CD14-positive monocyte (primary cell): ENCODE results near the gene TTYH3. TPM values are rescaled to one million over a fixed set of nuclear protein-coding genes. Genes with fewer than 3 reads are reported as not detected.

Experiments
- DNase-seq, 3 donors: peaks; one replicate each; pipeline ENCODE4 v3.0.0-alpha.2; 2011 to 2022
- H2AFZ ChIP-seq: 2 replicates; pipeline ENCODE4 v1.6.0; 2012; ENCODE audit warnings: mild to moderate bottlenecking, low read depth, low read length, inconsistent platforms; ENCODE audit not compliant: insufficient read depth, poor library complexity, severe bottlenecking
- H3K27ac ChIP-seq, 2 donors: 1 replicate in 1 of 2; 2 replicates in 1 of 2; pipeline ENCODE4 v1.5.1; 2012 to 2013; ENCODE audit warnings: low read length in 2 of 2, control low read depth in 1 of 2, inconsistent platforms in 1 of 2, low read depth in 1 of 2, mild to moderate bottlenecking in 1 of 2
- H3K27me3 ChIP-seq, 2 donors: one replicate each; pipeline versions ENCODE4 v1.6.0 to v1.6.1; 2011 to 2013; ENCODE audit warnings: low read length in 2 of 2; ENCODE audit not compliant: control insufficient read depth in 2 of 2, insufficient read depth in 2 of 2
- H3K36me3 ChIP-seq, 2 donors: replicated peaks in 1 of 2; 1 replicate in 1 of 2; 2 replicates in 1 of 2; pipeline versions ENCODE4 v1.5.1 to v1.6.1; 2012 to 2013; ENCODE audit warnings: low read length in 2 of 2, control low read depth in 1 of 2, inconsistent platforms in 1 of 2, mild to moderate bottlenecking in 1 of 2; ENCODE audit not compliant: insufficient read depth in 2 of 2, control insufficient read depth in 1 of 2
- H3K4me1 ChIP-seq, 2 donors: 1 replicate in 1 of 2; 2 replicates in 1 of 2; pipeline versions ENCODE4 v1.5.1 to v1.6.1; 2012 to 2013; ENCODE audit warnings: low read length in 2 of 2, control low read depth in 1 of 2, inconsistent platforms in 1 of 2, mild to moderate bottlenecking in 1 of 2, moderate library complexity in 1 of 2; ENCODE audit not compliant: insufficient read depth in 2 of 2, control insufficient read depth in 1 of 2
- H3K4me2 ChIP-seq: replicated peaks from 2 replicates; pipeline ENCODE3; 2012; ENCODE audit warnings: low read length, moderate library complexity, mild to moderate bottlenecking; ENCODE audit not compliant: poor library complexity, severe bottlenecking; ENCODE audit errors: extremely low read depth
- H3K4me3 ChIP-seq, 3 experiments: fragments of 200-600 bp in 1 of 3; sonication (generic) in 1 of 3; replicated peaks in 1 of 3; 1 replicate in 2 of 3; 2 replicates in 1 of 3; pipeline ENCODE4 v1.5.1; 2011 to 2013; ENCODE audit warnings: low read length in 3 of 3, mild to moderate bottlenecking in 3 of 3, control low read depth in 2 of 3, low read depth in 2 of 3, inconsistent platforms in 1 of 3, moderate library complexity in 1 of 3
- H3K79me2 ChIP-seq: 2 replicates; pipeline ENCODE4 v1.6.0; 2012; ENCODE audit warnings: mild to moderate bottlenecking, control low read depth, inconsistent platforms, low read length, moderate library complexity; ENCODE audit not compliant: insufficient read depth
- H3K9ac ChIP-seq: 2 replicates; pipeline ENCODE4 v1.6.0; 2017; ENCODE audit warnings: low read length, mild to moderate bottlenecking; ENCODE audit not compliant: insufficient read depth, poor library complexity, severe bottlenecking
- H3K9me3 ChIP-seq, 2 donors: replicated peaks in 1 of 2; 1 replicate in 1 of 2; 2 replicates in 1 of 2; pipeline versions ENCODE4 v1.5.1 to v1.6.1; 2012 to 2013; ENCODE audit warnings: low read length in 2 of 2, control low read depth in 1 of 2; ENCODE audit not compliant: control insufficient read depth in 1 of 2, insufficient read depth in 1 of 2
- H4K20me1 ChIP-seq: 2 replicates; pipeline ENCODE4 v1.6.0; 2012; ENCODE audit warnings: mild to moderate bottlenecking, low read length, control low read depth, moderate library complexity; ENCODE audit not compliant: insufficient read depth
- H3K27ac Mint-ChIP-seq, 7 donors: one replicate each; pipeline ENCODE4 v1.8.0; 2020; ENCODE audit warnings: mild to moderate bottlenecking in 7 of 7, mixed read lengths in 7 of 7, moderate library complexity in 6 of 7, inconsistent platforms in 2 of 7
- H3K27me3 Mint-ChIP-seq, 3 donors: one replicate each; pipeline ENCODE4 v1.8.0; 2021 to 2022; ENCODE audit warnings: low read depth in 3 of 3, mild to moderate bottlenecking in 3 of 3, mixed read lengths in 3 of 3, moderate library complexity in 3 of 3, inconsistent platforms in 1 of 3
- H3K36me3 Mint-ChIP-seq, 2 donors: one replicate each; pipeline ENCODE4 v1.8.0; 2020; ENCODE audit warnings: mixed read lengths in 2 of 2, inconsistent platforms in 1 of 2, mild to moderate bottlenecking in 1 of 2
- H3K4me1 Mint-ChIP-seq: one replicate; pipeline ENCODE4 v1.8.0; 2020; ENCODE audit warnings: mild to moderate bottlenecking, mixed read lengths
- H3K4me3 Mint-ChIP-seq, 2 donors: one replicate each; pipeline ENCODE4 v1.8.0; 2020; ENCODE audit warnings: mild to moderate bottlenecking in 2 of 2, mixed read lengths in 2 of 2, moderate library complexity in 1 of 2
- H3K9me3 Mint-ChIP-seq, 7 donors: one replicate each; pipeline ENCODE4 v1.8.0; 2020 to 2022; ENCODE audit warnings: mixed read lengths in 7 of 7, mild to moderate bottlenecking in 6 of 7, moderate library complexity in 6 of 7, inconsistent platforms in 2 of 7
- WGBS: methylation state at CpG from one replicate; pipeline ENCODE4 v1.1.5; 2013; ENCODE audit warnings: missing lambda C conversion rate; ENCODE audit not compliant: insufficient coverage; 5-methylcytosine and 5-hydroxymethylcytosine counted together
- intact Hi-C, 2 donors: fragments of 100-400 bp; cut with micrococcal nuclease; formaldehyde crosslinking; loops; one replicate each; pipeline versions ENCODE4 v1.15.0 to v1.15.1; 2023
- polyA plus RNA-seq, 3 donors: library from polyadenylated mRNA; depleted of rRNA in 1 of 3; unstranded in 2 of 3; stranded (reverse) in 1 of 3; fragments of 300-500 nt in 2 of 3; fragments of >200 nt in 1 of 3; fragmentation: Illumina TruSeq in 2 of 3; gene quantifications; 1 replicate in 2 of 3; 2 replicates in 1 of 3; pipeline ENCODE4 v1.2.3, GENCODE V29; 2012 to 2021
- TF ChIP-seq, protein P1 (sequence below): fragments of 200-600 bp; IDR thresholded peaks from one replicate; pipeline ENCODE4 v1.8.0; 2022; ENCODE audit warnings: antibody characterized with exemption, mild to moderate bottlenecking

The TTYH3 gene
- polyA plus RNA-seq, 3 donors = 13.4 to 73.5 (median 17.4) TPM

DNA sequence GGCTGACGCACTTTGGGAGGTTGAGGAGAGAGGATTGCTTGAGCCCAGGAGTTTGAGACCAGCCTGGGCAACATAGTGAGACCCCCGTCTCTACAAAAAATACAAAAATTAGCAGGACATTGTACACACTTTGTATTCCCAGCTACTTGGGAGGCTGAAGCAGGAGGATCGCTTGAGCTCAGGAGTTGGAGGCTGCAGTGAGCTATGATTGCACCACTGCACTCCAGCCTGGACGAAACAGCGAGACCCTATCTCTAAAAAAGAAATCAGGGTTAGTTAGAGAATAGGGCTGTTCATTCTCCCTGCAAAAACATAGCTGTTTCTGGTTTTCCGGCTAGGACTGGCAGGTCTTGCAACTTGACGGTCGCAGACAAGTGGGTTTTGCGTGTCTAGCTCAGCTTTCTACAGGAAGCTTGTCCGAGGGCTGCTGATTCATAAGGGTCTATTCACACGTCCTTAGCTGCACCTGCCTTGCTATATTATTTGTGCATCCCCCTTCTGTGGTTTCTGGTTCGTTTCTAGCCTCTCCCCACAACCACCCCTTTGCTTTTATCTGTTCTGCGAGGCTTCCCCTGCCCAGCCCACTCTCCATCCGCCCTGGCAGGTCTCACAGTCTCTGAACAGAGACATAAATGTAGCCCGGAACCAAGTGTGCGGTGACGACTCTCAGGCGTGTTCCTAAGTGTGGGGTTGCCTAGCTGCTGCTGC lies 66.9 kb downstream of the TTYH3 start:
- peak overlapping the region in 1 of 2 donors; percentile 69 for H3K4me3 Mint-ChIP-seq
- Histone ChIP-seq H3K27ac (no peak overlapping the region), H3K27me3 (peaks cover 0 to 15% of the 10 kb centered on the region in 2 donors), H2AFZ (peak overlapping the region; percentile 30), H4K20me1 (no peaks in the 10 kb centered on the region), H3K4me2 (peak overlapping the region; percentile 5), H3K4me1 (peaks cover 46 to 47% of the 10 kb centered on the region in 2 donors), H3K9me3 (no peaks in the 10 kb centered on the region), H3K79me2 (no peaks in the 10 kb centered on the region), H3K9ac (peak overlapping the region; percentile 32), H3K4me3 (no peak overlapping the region), H3K36me3 (no peaks in the 10 kb centered on the region)
- 8% methylated on average over 12 of the region's 18 CpGs for WGBS
- TF ChIP-seq, protein P1, sequence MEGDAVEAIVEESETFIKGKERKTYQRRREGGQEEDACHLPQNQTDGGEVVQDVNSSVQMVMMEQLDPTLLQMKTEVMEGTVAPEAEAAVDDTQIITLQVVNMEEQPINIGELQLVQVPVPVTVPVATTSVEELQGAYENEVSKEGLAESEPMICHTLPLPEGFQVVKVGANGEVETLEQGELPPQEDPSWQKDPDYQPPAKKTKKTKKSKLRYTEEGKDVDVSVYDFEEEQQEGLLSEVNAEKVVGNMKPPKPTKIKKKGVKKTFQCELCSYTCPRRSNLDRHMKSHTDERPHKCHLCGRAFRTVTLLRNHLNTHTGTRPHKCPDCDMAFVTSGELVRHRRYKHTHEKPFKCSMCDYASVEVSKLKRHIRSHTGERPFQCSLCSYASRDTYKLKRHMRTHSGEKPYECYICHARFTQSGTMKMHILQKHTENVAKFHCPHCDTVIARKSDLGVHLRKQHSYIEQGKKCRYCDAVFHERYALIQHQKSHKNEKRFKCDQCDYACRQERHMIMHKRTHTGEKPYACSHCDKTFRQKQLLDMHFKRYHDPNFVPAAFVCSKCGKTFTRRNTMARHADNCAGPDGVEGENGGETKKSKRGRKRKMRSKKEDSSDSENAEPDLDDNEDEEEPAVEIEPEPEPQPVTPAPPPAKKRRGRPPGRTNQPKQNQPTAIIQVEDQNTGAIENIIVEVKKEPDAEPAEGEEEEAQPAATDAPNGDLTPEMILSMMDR = no peak
- peaks cover 22% of the 10 kb centered on the region for H3K4me1 Mint-ChIP-seq
- peak; percentile 37 to 80 (median 54) for DNase-seq
- peaks cover 0 to 4% (median 0%) of the 10 kb centered on the region in 7 donors for H3K9me3 Mint-ChIP-seq
- intact Hi-C loops = no loop called here
- H3K27ac Mint-ChIP-seq = peak overlapping the region in 1 of 7 donors; percentile 64
- H3K27me3 Mint-ChIP-seq = peaks cover 28 to 36% (median 29%) of the 10 kb centered on the region in 3 donors
- H3K36me3 Mint-ChIP-seq = peaks cover under 1% of the 10 kb centered on the region in 2 donors

DNA sequence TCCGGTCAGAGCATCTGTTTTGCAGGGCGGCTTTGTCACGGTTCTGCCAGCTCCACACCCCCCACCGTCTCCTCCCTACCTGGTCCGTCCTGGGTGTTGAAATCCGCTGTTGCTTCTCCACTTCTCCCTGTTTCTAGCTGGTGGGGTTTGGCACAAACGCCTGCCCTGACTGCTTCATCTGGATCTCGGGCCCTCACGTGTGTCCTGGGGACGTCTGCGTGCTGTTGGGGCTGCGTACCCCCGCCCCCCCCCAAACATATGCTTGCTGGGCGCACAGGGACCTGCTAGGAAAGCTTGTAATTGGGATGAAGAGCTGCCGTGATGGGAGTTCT lies 67.5 kb downstream of the TTYH3 start:
- no peak for DNase-seq
- Mint-ChIP-seq H3K27ac (peak overlapping the region in 2 of 7 donors; percentile 40 to 64), H3K4me3 (peak overlapping the region in 1 of 2 donors; percentile 69), H3K4me1 (peaks cover 17% of the 10 kb centered on the region), H3K27me3 (peaks cover 29 to 36% (median 32%) of the 10 kb centered on the region in 3 donors), H3K36me3 (no peaks in the 10 kb centered on the region), H3K9me3 (peaks cover 0 to 4% (median 0%) of the 10 kb centered on the region in 7 donors)
- WGBS = 9% methylated on average over 7 of the region's 15 CpGs
- Histone ChIP-seq H3K4me3 (no peak overlapping the region), H3K36me3 (no peaks in the 10 kb centered on the region), H3K9me3 (no peaks in the 10 kb centered on the region), H3K27me3 (peaks cover 0 to 15% of the 10 kb centered on the region in 2 donors), H4K20me1 (no peaks in the 10 kb centered on the region), H3K4me1 (peaks cover 41 to 42% of the 10 kb centered on the region in 2 donors), H2AFZ (peak overlapping the region; percentile 30), H3K4me2 (peak overlapping the region; percentile 5), H3K27ac (no peak overlapping the region), H3K9ac (peak overlapping the region; percentile 32), H3K79me2 (no peaks in the 10 kb centered on the region)
- TF ChIP-seq, protein P1 = no peak
- intact Hi-C loops = no loop called here
